Activated CD8-positive, alpha-beta memory T cell treated with anti-CD3 and anti-CD28 coated beads for 48 hours (primary cell): ENCODE results near the gene SCUBE2.
"Not testable (repeated sequence)": the region's sequence is repeated elsewhere in the genome, so short reads cannot be mapped to it uniquely, and the experiment has no call there.

Experiments
- DNase-seq, 3 experiments: peaks; one replicate each; pipeline ENCODE4 v3.0.0-alpha.2; 2020; ENCODE audit warnings: low read depth in 2 of 3, low spot score in 2 of 3

SCUBE2 gene

GRCh38 chr11:9109858-9110731 lies 18.7 kb upstream of the SCUBE2 start:
- no peak for DNase-seq

- no peak for DNase-seq
Measured at GRCh38 chr11:9104580-9104979, 13.2 kb upstream of the SCUBE2 start.

GRCh38 chr11:9103542-9104276 lies 12.3 kb upstream of the SCUBE2 start:
- no peak for DNase-seq

GRCh38 chr11:9099617-9100016 lies 8.2 kb upstream of the SCUBE2 start:
- no peak for DNase-seq

- not testable (repeated sequence) for DNase-seq
Measured at GRCh38 chr11:9098455-9098854, 7.1 kb upstream of the SCUBE2 start.

- not testable (repeated sequence) for DNase-seq
Measured at GRCh38 chr11:9097186-9097943, 6.0 kb upstream of the SCUBE2 start.

- no peak for DNase-seq
Measured at GRCh38 chr11:9096427-9096826, 5.0 kb upstream of the SCUBE2 start.

- no peak for DNase-seq
Measured at GRCh38 chr11:9095421-9095820, 4.0 kb upstream of the SCUBE2 start.

- DNase-seq, result no peak
Measured at GRCh38 chr11:9094420-9094819, 3.0 kb upstream of the SCUBE2 start.

- DNase-seq, result no peak
Measured at GRCh38 chr11:9092853-9093778, 1.7 kb upstream of the SCUBE2 start.

GRCh38 chr11:9092072-9092471 lies 673 bp upstream of the SCUBE2 start:
- DNase-seq, result no peak

- DNase-seq, result no peak
Measured at GRCh38 chr11:9090488-9091043, 833 bp downstream of the SCUBE2 start.

GRCh38 chr11:9089636-9090035 lies 1.8 kb downstream of the SCUBE2 start:
- no peak for DNase-seq

GRCh38 chr11:9089061-9089460 lies 2.3 kb downstream of the SCUBE2 start:
- DNase-seq, result no peak

- no peak for DNase-seq
Measured at GRCh38 chr11:9082575-9082974, 8.8 kb downstream of the SCUBE2 start.

GRCh38 chr11:9081153-9081552 lies 10.2 kb downstream of the SCUBE2 start:
- no peak for DNase-seq

- DNase-seq, result no peak
Measured at GRCh38 chr11:9078113-9079086, 13.0 kb downstream of the SCUBE2 start.

- DNase-seq, result no peak
Measured at GRCh38 chr11:9077164-9077563, 14.2 kb downstream of the SCUBE2 start.

GRCh38 chr11:9076661-9077060 lies 14.7 kb downstream of the SCUBE2 start:
- no peak for DNase-seq
